GM12878 (cell line): ENCODE measurements around the gene FNIP1. TPM values are rescaled to one million over a fixed set of nuclear protein-coding genes. Genes with fewer than 3 reads are reported as not detected.

ENCODE experiments used
- ATAC-seq: fragments of 200-7000 bp; cut with Tn5 transposase; 3 replicates; pipeline ENCODE4 v1.9.1; 2020; ENCODE audit warnings: mild to moderate bottlenecking, moderate library complexity
- BruUV-seq: library from RNA; stranded (reverse); fragments of 400-500 nt; replicated peaks from 2 replicates; lab custom pipeline; 2021; lab: Mats Ljungman, UMichigan
- CTCF ChIA-PET: fragments of 300-600 bp; sonication (Branson Sonifier 250); formaldehyde crosslinking; extraction: SDS; loops from one replicate; lab custom pipeline; 2021; ENCODE audit warnings: inconsistent platforms; lab: Yijun Ruan, JAX
- POLR2A ChIA-PET: fragments of 350-600 bp; formaldehyde crosslinking; extraction: SDS; loops from one replicate; lab custom pipeline; 2021; ENCODE audit warnings: inconsistent platforms; lab: Charles Lee
- RAD21 ChIA-PET: fragments of 300-600 bp; sonication (Branson Sonifier 250); formaldehyde crosslinking; loops from one replicate; lab custom pipeline; 2023; ENCODE audit warnings: antibody characterized with exemption; ENCODE audit not compliant: unreplicated experiment; lab: Charles Lee
- SMC1A ChIA-PET: fragments of 300-600 bp; sonication (Branson Sonifier 250); formaldehyde crosslinking; loops from one replicate; lab custom pipeline; 2023; ENCODE audit not compliant: unreplicated experiment, uncharacterized antibody; lab: Charles Lee
- DNase-seq: peaks from one replicate; pipeline ENCODE4 v3.0.0-alpha.2; 2011; ENCODE audit warnings: low read depth, low spot score
- FAIRE-seq: peaks from 3 replicates; lab custom pipeline; 2011; peaks lifted over from hg19 to GRCh38; lab: Jason Lieb, UNC
- H2AFZ ChIP-seq: 2 replicates; pipeline ENCODE4 v1.6.0; 2011; ENCODE audit warnings: low read depth, low read length, control low read depth; ENCODE audit not compliant: control insufficient read depth
- H3K27ac ChIP-seq: 2 replicates; pipeline ENCODE4 v1.5.1; 2011; ENCODE audit warnings: control low read depth; ENCODE audit not compliant: control insufficient read depth, insufficient read depth
- H3K27me3 ChIP-seq, 2 experiments: replicated peaks in 1 of 2; 2 replicates each; pipeline versions ENCODE4 v1.6.0 to v1.6.1; 2011; ENCODE audit warnings: low read length in 1 of 2; ENCODE audit not compliant: control insufficient read depth in 2 of 2, insufficient read depth in 2 of 2
- H3K36me3 ChIP-seq, 2 experiments: 2 replicates each; pipeline ENCODE4 v1.5.1; 2011; ENCODE audit warnings: low read length in 1 of 2; ENCODE audit not compliant: control insufficient read depth in 2 of 2, insufficient read depth in 2 of 2
- H3K4me1 ChIP-seq: 2 replicates; pipeline ENCODE4 v1.6.1; 2011; ENCODE audit warnings: mild to moderate bottlenecking, low read length, moderate library complexity, mixed read lengths; ENCODE audit not compliant: control insufficient read depth, insufficient read depth
- H3K4me2 ChIP-seq: 2 replicates; pipeline ENCODE4 v1.6.0; 2011; ENCODE audit warnings: control low read depth; ENCODE audit not compliant: control insufficient read depth, insufficient read depth
- H3K4me3 ChIP-seq: fragments of 200-600 bp; sonication (generic); 2 replicates; pipeline ENCODE4 v1.5.1; 2016
- H3K79me2 ChIP-seq: 2 replicates; pipeline ENCODE4 v1.6.0; 2011; ENCODE audit warnings: low read length; ENCODE audit not compliant: control insufficient read depth, insufficient read depth
- H3K9ac ChIP-seq: 2 replicates; pipeline ENCODE4 v1.8.0; 2011; ENCODE audit warnings: low read length, control low read depth, mixed read lengths; ENCODE audit not compliant: control insufficient read depth, insufficient read depth
- H3K9me3 ChIP-seq: replicated peaks from 3 replicates; pipeline ENCODE4 v1.5.1; 2011; ENCODE audit warnings: mild to moderate bottlenecking, low read length; ENCODE audit not compliant: control insufficient read depth, insufficient read depth
- H4K20me1 ChIP-seq: 2 replicates; pipeline ENCODE4 v1.6.0; 2011; ENCODE audit not compliant: control insufficient read depth, insufficient read depth
- WGBS: methylation state at CpG from one replicate; pipeline ENCODE4 v1.1.6; 2016; ENCODE audit warnings: low lambda C conversion rate; ENCODE audit not compliant: insufficient replicate concordance, insufficient coverage; ENCODE audit errors: missing lambda C conversion rate; 5-methylcytosine and 5-hydroxymethylcytosine counted together
- in situ Hi-C: fragments of 300-500 bp; cut with MboI; formaldehyde crosslinking; loops from 9 replicates; pipeline ENCODE4 v1.14.3; 2018; ENCODE audit warnings: mixed read lengths
- intact Hi-C: fragments of 100-400 bp; cut with micrococcal nuclease; formaldehyde crosslinking; loops from one replicate; pipeline ENCODE4 v1.14.2; 2022; ENCODE audit not compliant: unreplicated experiment
- polyA plus RNA-seq, 11 experiments: library from polyadenylated mRNA; depleted of rRNA in 4 of 11; unstranded in 6 of 11; stranded (reverse) in 5 of 11; fragments of >200 nt; fragmentation: Nextera tagmentation in 4 of 11; fragmentation: Illumina TruSeq in 1 of 11; extraction: Ambion mirVana in 4 of 11; extraction: Trizol in 1 of 11; gene quantifications; 1 replicate in 1 of 11; 2 replicates in 10 of 11; pipeline versions ENCODE4 v1.2.1 to v1.2.3, GENCODE V29; 2011 to 2016; ENCODE audit warnings: inconsistent platforms in 2 of 11, missing spikeins in 2 of 11, low read depth in 1 of 11
- total RNA-seq, 4 experiments: library from RNA; depleted of rRNA in 3 of 4; stranded (reverse); fragments of >200 nt in 3 of 4; fragmentation: Illumina TruSeq in 1 of 4; extraction: Trizol in 1 of 4; gene quantifications; 2 replicates each; pipeline versions ENCODE4 v1.2.1 to v1.2.3, GENCODE V29; 2013 to 2021
- TF ChIP-seq, protein P1 (sequence below): IDR thresholded peaks from 2 replicates; pipeline ENCODE4 v1.6.1; 2012; ENCODE audit warnings: improper control_type of control experiment, low read depth, low read length; ENCODE audit not compliant: insufficient replicate concordance
- TF ChIP-seq, protein P2 (sequence below): fragments of 450-650 bp; IDR thresholded peaks from 2 replicates; pipeline ENCODE4 v1.6.1; 2017; ENCODE audit warnings: mild to moderate bottlenecking, low read depth, inconsistent platforms; ENCODE audit not compliant: poor library complexity, severe bottlenecking

The FNIP1 gene
- total and polyA plus RNA-seq, 10 of the 15 experiments (the other 5 are each of a cell fraction or from before 2014, with no cell fraction given): 4.3 to 18.0 (median 14.0) TPM

DNA sequence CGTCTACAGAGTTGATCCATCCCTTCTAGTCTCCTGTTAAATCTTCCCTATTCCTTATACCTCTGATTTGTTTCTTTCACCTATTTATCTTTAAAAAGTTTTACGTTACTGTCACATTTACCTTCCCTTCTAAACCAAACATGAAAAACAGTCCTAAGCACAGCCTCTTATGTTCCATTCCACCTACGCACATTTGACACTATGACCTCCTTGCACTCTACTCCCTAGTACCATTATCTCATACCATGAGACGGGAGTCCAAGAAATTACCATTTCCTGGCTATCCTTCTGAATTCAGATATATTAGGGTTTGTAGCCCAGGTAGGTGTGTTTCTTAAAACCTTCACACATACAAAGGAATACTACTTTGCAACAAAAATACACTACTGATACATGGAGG is 25.1 kb downstream of the FNIP1 start:
- intact Hi-C loops: no loop called here
- 100% methylated on average over 4 of the region's 4 CpGs for WGBS
- Histone ChIP-seq H3K9me3 (no peaks in the 10 kb centered on the region; the same call in 2 of the 3 replicates), H2AFZ (no peak overlapping the region), H3K4me1 (no peaks in the 10 kb centered on the region), H3K36me3 (no peaks in the 10 kb centered on the region), H3K9ac (no peak overlapping the region), H3K79me2 (peaks cover 30% of the 10 kb centered on the region), H3K4me2 (no peak overlapping the region), H4K20me1 (no peaks in the 10 kb centered on the region), H3K4me3 (no peak overlapping the region)
- POLR2A ChIA-PET: no interaction called here
- in situ Hi-C loops: no loop called here
- FAIRE-seq: peak; percentile 27
- CTCF ChIA-PET: no interaction called here
- RAD21 ChIA-PET: no interaction called here
- no peak for DNase-seq
- no TSS peak for BruUV-seq
- SMC1A ChIA-PET: no interaction called here
- TF ChIP-seq, protein P1, sequence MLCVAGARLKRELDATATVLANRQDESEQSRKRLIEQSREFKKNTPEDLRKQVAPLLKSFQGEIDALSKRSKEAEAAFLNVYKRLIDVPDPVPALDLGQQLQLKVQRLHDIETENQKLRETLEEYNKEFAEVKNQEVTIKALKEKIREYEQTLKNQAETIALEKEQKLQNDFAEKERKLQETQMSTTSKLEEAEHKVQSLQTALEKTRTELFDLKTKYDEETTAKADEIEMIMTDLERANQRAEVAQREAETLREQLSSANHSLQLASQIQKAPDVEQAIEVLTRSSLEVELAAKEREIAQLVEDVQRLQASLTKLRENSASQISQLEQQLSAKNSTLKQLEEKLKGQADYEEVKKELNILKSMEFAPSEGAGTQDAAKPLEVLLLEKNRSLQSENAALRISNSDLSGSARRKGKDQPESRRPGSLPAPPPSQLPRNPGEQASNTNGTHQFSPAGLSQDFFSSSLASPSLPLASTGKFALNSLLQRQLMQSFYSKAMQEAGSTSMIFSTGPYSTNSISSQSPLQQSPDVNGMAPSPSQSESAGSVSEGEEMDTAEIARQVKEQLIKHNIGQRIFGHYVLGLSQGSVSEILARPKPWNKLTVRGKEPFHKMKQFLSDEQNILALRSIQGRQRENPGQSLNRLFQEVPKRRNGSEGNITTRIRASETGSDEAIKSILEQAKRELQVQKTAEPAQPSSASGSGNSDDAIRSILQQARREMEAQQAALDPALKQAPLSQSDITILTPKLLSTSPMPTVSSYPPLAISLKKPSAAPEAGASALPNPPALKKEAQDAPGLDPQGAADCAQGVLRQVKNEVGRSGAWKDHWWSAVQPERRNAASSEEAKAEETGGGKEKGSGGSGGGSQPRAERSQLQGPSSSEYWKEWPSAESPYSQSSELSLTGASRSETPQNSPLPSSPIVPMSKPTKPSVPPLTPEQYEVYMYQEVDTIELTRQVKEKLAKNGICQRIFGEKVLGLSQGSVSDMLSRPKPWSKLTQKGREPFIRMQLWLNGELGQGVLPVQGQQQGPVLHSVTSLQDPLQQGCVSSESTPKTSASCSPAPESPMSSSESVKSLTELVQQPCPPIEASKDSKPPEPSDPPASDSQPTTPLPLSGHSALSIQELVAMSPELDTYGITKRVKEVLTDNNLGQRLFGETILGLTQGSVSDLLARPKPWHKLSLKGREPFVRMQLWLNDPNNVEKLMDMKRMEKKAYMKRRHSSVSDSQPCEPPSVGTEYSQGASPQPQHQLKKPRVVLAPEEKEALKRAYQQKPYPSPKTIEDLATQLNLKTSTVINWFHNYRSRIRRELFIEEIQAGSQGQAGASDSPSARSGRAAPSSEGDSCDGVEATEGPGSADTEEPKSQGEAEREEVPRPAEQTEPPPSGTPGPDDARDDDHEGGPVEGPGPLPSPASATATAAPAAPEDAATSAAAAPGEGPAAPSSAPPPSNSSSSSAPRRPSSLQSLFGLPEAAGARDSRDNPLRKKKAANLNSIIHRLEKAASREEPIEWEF: no peak
- TF ChIP-seq, protein P2, sequence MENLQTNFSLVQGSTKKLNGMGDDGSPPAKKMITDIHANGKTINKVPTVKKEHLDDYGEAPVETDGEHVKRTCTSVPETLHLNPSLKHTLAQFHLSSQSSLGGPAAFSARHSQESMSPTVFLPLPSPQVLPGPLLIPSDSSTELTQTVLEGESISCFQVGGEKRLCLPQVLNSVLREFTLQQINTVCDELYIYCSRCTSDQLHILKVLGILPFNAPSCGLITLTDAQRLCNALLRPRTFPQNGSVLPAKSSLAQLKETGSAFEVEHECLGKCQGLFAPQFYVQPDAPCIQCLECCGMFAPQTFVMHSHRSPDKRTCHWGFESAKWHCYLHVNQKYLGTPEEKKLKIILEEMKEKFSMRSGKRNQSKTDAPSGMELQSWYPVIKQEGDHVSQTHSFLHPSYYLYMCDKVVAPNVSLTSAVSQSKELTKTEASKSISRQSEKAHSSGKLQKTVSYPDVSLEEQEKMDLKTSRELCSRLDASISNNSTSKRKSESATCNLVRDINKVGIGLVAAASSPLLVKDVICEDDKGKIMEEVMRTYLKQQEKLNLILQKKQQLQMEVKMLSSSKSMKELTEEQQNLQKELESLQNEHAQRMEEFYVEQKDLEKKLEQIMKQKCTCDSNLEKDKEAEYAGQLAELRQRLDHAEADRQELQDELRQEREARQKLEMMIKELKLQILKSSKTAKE: no peak
- TF ChIP-seq, all 136 proteins: peak for 0
- no peak for ATAC-seq
- Histone ChIP-seq H3K27ac (no peak overlapping the region), H3K27me3 (no peaks in the 10 kb centered on the region)
